Muscle layer of colon (tissue), 2 donors: ENCODE measurements around the gene CLASP1.
"Not testable (repeated sequence)": the region's sequence is repeated elsewhere in the genome, so short reads cannot be mapped to it uniquely, and the experiment has no call there.

Source experiments
- H3K27ac ChIP-seq: one replicate; pipeline ENCODE4 v1.7.0; 2013; ENCODE audit warnings: low read depth, mild to moderate bottlenecking, low read length, moderate library complexity
- H3K27me3 ChIP-seq, 2 donors: one replicate each; pipeline ENCODE4 v1.7.0; 2013; ENCODE audit warnings: low read length in 2 of 2, mild to moderate bottlenecking in 2 of 2; ENCODE audit not compliant: insufficient read depth in 2 of 2, control insufficient read depth in 1 of 2
- H3K36me3 ChIP-seq: one replicate; pipeline ENCODE4 v1.7.0; 2013; ENCODE audit warnings: mild to moderate bottlenecking, low read length; ENCODE audit not compliant: insufficient read depth
- H3K4me1 ChIP-seq: one replicate; pipeline ENCODE4 v1.7.0; 2013; ENCODE audit warnings: mild to moderate bottlenecking, low read length; ENCODE audit not compliant: insufficient read depth
- H3K4me3 ChIP-seq, 2 donors: one replicate each; pipeline ENCODE4 v1.7.0; 2013; ENCODE audit warnings: low read length in 2 of 2, low read depth in 1 of 2, mild to moderate bottlenecking in 1 of 2, moderate library complexity in 1 of 2
- H3K9ac ChIP-seq: one replicate; pipeline ENCODE4 v1.7.0; 2013; ENCODE audit warnings: low read length
- H3K9me3 ChIP-seq: one replicate; pipeline ENCODE4 v1.7.0; 2013; ENCODE audit warnings: mild to moderate bottlenecking, low read length
- donor health status: abdominal sarcoma.
- donor health status: Adenocarcinoma of cecum.

CLASP1 gene

GRCh38 chr2:121398853-121399252 is 250.4 kb downstream of the CLASP1 start:
- H3K36me3 ChIP-seq = peaks cover 52% of the 10 kb centered on the region
- H3K4me1 ChIP-seq = no peaks in the 10 kb centered on the region
- H3K27me3 ChIP-seq = no peaks in the 10 kb centered on the region
- H3K4me3 ChIP-seq = no peak overlapping the region
- no peak overlapping the region for H3K9ac ChIP-seq
- H3K27ac ChIP-seq = no peak overlapping the region
- no peaks in the 10 kb centered on the region for H3K9me3 ChIP-seq

- Histone ChIP-seq H3K36me3 (peaks cover 33% of the 10 kb centered on the region), H3K4me1 (no peaks in the 10 kb centered on the region)
Observed at GRCh38 chr2:121390082-121390692, 259.1 kb downstream of the CLASP1 start.

GRCh38 chr2:121388371-121388770 is 260.9 kb downstream of the CLASP1 start:
- H3K9me3 ChIP-seq = no peaks in the 10 kb centered on the region
- H3K27me3 ChIP-seq = no peaks in the 10 kb centered on the region
- H3K9ac ChIP-seq = no peak overlapping the region
- no peak overlapping the region for H3K27ac ChIP-seq
- H3K4me1 ChIP-seq = no peaks in the 10 kb centered on the region
- no peak overlapping the region for H3K4me3 ChIP-seq
- H3K36me3 ChIP-seq = peaks cover 27% of the 10 kb centered on the region

More at GRCh38 chr2:121390082-121390692, 259.1 kb downstream of the CLASP1 start:
- H3K4me3 ChIP-seq = no peak overlapping the region
- H3K9me3 ChIP-seq = no peaks in the 10 kb centered on the region
- no peak overlapping the region for H3K9ac ChIP-seq
- H3K27me3 ChIP-seq = no peaks in the 10 kb centered on the region
- no peak overlapping the region for H3K27ac ChIP-seq

GRCh38 chr2:121387591-121388325 is 261.5 kb downstream of the CLASP1 start:
- H3K4me3 ChIP-seq = no peak overlapping the region
- no peaks in the 10 kb centered on the region for H3K4me1 ChIP-seq
- peaks cover 33% of the 10 kb centered on the region for H3K36me3 ChIP-seq
- H3K9ac ChIP-seq = no peak overlapping the region
- H3K27ac ChIP-seq = no peak overlapping the region
- no peaks in the 10 kb centered on the region for H3K9me3 ChIP-seq
- H3K27me3 ChIP-seq = no peaks in the 10 kb centered on the region

- no peak overlapping the region for H3K4me3 ChIP-seq
- H3K9ac ChIP-seq = no peak overlapping the region
- no peaks in the 10 kb centered on the region for H3K4me1 ChIP-seq
- no peaks in the 10 kb centered on the region for H3K9me3 ChIP-seq
- H3K27me3 ChIP-seq = no peaks in the 10 kb centered on the region
- peaks cover 43% of the 10 kb centered on the region for H3K36me3 ChIP-seq
- no peak overlapping the region for H3K27ac ChIP-seq
Observed at GRCh38 chr2:121386707-121387106, 262.6 kb downstream of the CLASP1 start.

GRCh38 chr2:121386102-121386501 is 263.2 kb downstream of the CLASP1 start:
- Histone ChIP-seq H3K9me3 (no peaks in the 10 kb centered on the region), H3K9ac (no peak overlapping the region), H3K4me1 (no peaks in the 10 kb centered on the region), H3K36me3 (peaks cover 49% of the 10 kb centered on the region), H3K4me3 (no peak overlapping the region), H3K27ac (no peak overlapping the region), H3K27me3 (no peaks in the 10 kb centered on the region)

- no peak overlapping the region for H3K9ac ChIP-seq
- no peaks in the 10 kb centered on the region for H3K4me1 ChIP-seq
- no peaks in the 10 kb centered on the region for H3K9me3 ChIP-seq
- no peaks in the 10 kb centered on the region for H3K27me3 ChIP-seq
- peaks cover 58% of the 10 kb centered on the region for H3K36me3 ChIP-seq
- no peak overlapping the region for H3K27ac ChIP-seq
- no peak overlapping the region for H3K4me3 ChIP-seq
Observed at GRCh38 chr2:121382744-121383143, 266.5 kb downstream of the CLASP1 start.

GRCh38 chr2:121377646-121378045 is 271.6 kb downstream of the CLASP1 start:
- no peaks in the 10 kb centered on the region for H3K4me1 ChIP-seq
- no peak overlapping the region for H3K4me3 ChIP-seq
- H3K27ac ChIP-seq = no peak overlapping the region
- no peaks in the 10 kb centered on the region for H3K9me3 ChIP-seq
- H3K9ac ChIP-seq = no peak overlapping the region
- peaks cover 50% of the 10 kb centered on the region for H3K36me3 ChIP-seq
- no peaks in the 10 kb centered on the region for H3K27me3 ChIP-seq

GRCh38 chr2:121376535-121377250 is 272.6 kb downstream of the CLASP1 start:
- no peaks in the 10 kb centered on the region for H3K4me1 ChIP-seq
- H3K36me3 ChIP-seq = peaks cover 40% of the 10 kb centered on the region
- H3K4me3 ChIP-seq = no peak overlapping the region
- no peaks in the 10 kb centered on the region for H3K27me3 ChIP-seq
- H3K9me3 ChIP-seq = no peaks in the 10 kb centered on the region
- H3K9ac ChIP-seq = no peak overlapping the region
- H3K27ac ChIP-seq = no peak overlapping the region

- Histone ChIP-seq H3K27me3 (no peaks in the 10 kb centered on the region), H3K9ac (no peak overlapping the region), H3K4me3 (no peak overlapping the region), H3K4me1 (no peaks in the 10 kb centered on the region), H3K27ac (no peak overlapping the region), H3K36me3 (peaks cover 30% of the 10 kb centered on the region), H3K9me3 (no peaks in the 10 kb centered on the region)
Observed at GRCh38 chr2:121375621-121376159, 273.6 kb downstream of the CLASP1 start.

- H3K4me3 ChIP-seq, H3K4me1 ChIP-seq, H3K9ac ChIP-seq, H3K27ac ChIP-seq, H3K27me3 ChIP-seq, H3K9me3 ChIP-seq: not testable (repeated sequence)
- peaks cover 31% of the 10 kb centered on the region for H3K36me3 ChIP-seq
Observed at GRCh38 chr2:121374412-121375075, 274.7 kb downstream of the CLASP1 start.
